ENCODE data around the gene SNX1. TPM values are rescaled to one million over a fixed set of nuclear protein-coding genes. Genes with fewer than 3 reads are reported as not detected.
"Not testable (repeated sequence)": the region's sequence is repeated elsewhere in the genome, so short reads cannot be mapped to it uniquely, and the experiment has no call there.

Gene SNX1
- total RNA-seq, 6 experiments from 2014 or later, result 40.7 to 71.1 (median 59.8) TPM

- Histone ChIP-seq H3K4me3 (no peak overlapping the region), H3K27ac (no peak overlapping the region), H3K9me3 (no peaks in the 10 kb centered on the region), H3K4me1 (peaks cover 0 to 17% (median 3%) of the 10 kb centered on the region in 4 donors), H3K36me3 (no peaks in the 10 kb centered on the region), H3K27me3 (no peaks in the 10 kb centered on the region)
- DNase-seq (peak in 1 of 3 donors; percentile 51), ATAC-seq (peak; percentile 34 to 61 (median 43))
- WGBS (ENCODE audit: insufficient coverage, low coverage, low lambda C conversion rate, missing lambda C conversion rate), result 19% methylated on average over 6 of the region's 8 CpGs
- intact Hi-C loops (cut with DNase I), result no loop called here
- TF ChIP-seq POLR2A (IDR thresholded peaks at IDR 0.05) (no peak), CTCF (IDR thresholded peaks at IDR 0.05) (no peak)
Observed at GRCh38 chr15:64050281-64051092, 45.3 kb upstream of the SNX1 start.

GRCh38 chr15:64051093-64051402 is 44.7 kb upstream of the SNX1 start:
- H3K27ac ChIP-seq, result no peak overlapping the region
- H3K4me3 ChIP-seq, result no peak overlapping the region
- DNase-seq, result no peak
- no peak for TF ChIP-seq POLR2A (IDR thresholded peaks at IDR 0.05)
- no peak for TF ChIP-seq CTCF (IDR thresholded peaks at IDR 0.05)
- H3K36me3 ChIP-seq, result no peaks in the 10 kb centered on the region
- H3K4me1 ChIP-seq, result peaks cover 0 to 17% (median 3%) of the 10 kb centered on the region in 4 donors
- intact Hi-C loops (cut with DNase I), result no loop called here
- no peaks in the 10 kb centered on the region for H3K27me3 ChIP-seq
- 89% methylated on average over 2 of the region's 2 CpGs for WGBS (ENCODE audit: insufficient coverage, low coverage, low lambda C conversion rate, missing lambda C conversion rate)
- ATAC-seq, result no peak
- no peaks in the 10 kb centered on the region for H3K9me3 ChIP-seq

- H3K36me3 ChIP-seq, result no peaks in the 10 kb centered on the region
- H3K9me3 ChIP-seq, result no peaks in the 10 kb centered on the region
- H3K4me3 ChIP-seq, result no peak overlapping the region
- no peak for TF ChIP-seq POLR2A (IDR thresholded peaks at IDR 0.05)
- ATAC-seq, result peak in 1 of 4 donors; percentile 52
- 62% methylated on average over 4 of the region's 6 CpGs for WGBS (ENCODE audit: insufficient coverage, low coverage, low lambda C conversion rate, missing lambda C conversion rate)
- no peaks in the 10 kb centered on the region for H3K27me3 ChIP-seq
- H3K27ac ChIP-seq, result no peak overlapping the region
- H3K4me1 ChIP-seq, result peaks cover 0 to 15% (median 3%) of the 10 kb centered on the region in 4 donors
- intact Hi-C loops (cut with DNase I), result no loop called here
- DNase-seq, result no peak
Observed at GRCh38 chr15:64051407-64052259, 44.1 kb upstream of the SNX1 start.

- intact Hi-C loops (cut with DNase I), result no loop called here
- peaks cover 0 to 10% (median 3%) of the 10 kb centered on the region in 4 donors for H3K4me1 ChIP-seq
Observed at GRCh38 chr15:64052925-64053491, 42.8 kb upstream of the SNX1 start.

GRCh38 chr15:64053674-64054073 is 42.1 kb upstream of the SNX1 start:
- WGBS (ENCODE audit: insufficient coverage, low coverage, low lambda C conversion rate, missing lambda C conversion rate), result 87% methylated on average over 10 of the region's 12 CpGs
- ATAC-seq, H3K27me3 ChIP-seq: not testable (repeated sequence)

More at GRCh38 chr15:64052925-64053491, 42.8 kb upstream of the SNX1 start:
- no peak for TF ChIP-seq CTCF (IDR thresholded peaks at IDR 0.05)
- TF ChIP-seq POLR2A (IDR thresholded peaks at IDR 0.05), result no peak
- Histone ChIP-seq H3K9me3 (no peaks in the 10 kb centered on the region), H3K27me3 (no peaks in the 10 kb centered on the region), H3K4me3 (no peak overlapping the region), H3K36me3 (no peaks in the 10 kb centered on the region), H3K27ac (no peak overlapping the region)
- ATAC-seq (no peak), DNase-seq (no peak)
- 96% methylated on average over 3 of the region's 5 CpGs for WGBS (ENCODE audit: insufficient coverage, low coverage, low lambda C conversion rate, missing lambda C conversion rate)

More at GRCh38 chr15:64053674-64054073, 42.1 kb upstream of the SNX1 start:
- H3K4me1 ChIP-seq; H3K36me3 ChIP-seq; DNase-seq; intact Hi-C loops (cut with DNase I); H3K4me3 ChIP-seq; H3K9me3 ChIP-seq; H3K27ac ChIP-seq: not testable (repeated sequence)
